RCC 7860 (cell line): ENCODE results near the gene TMEM208.

Experiments used
- DNase-seq: peaks from one replicate; pipeline ENCODE4 v3.0.0-alpha.2; 2015; ENCODE audit warnings: low spot score
- FAIRE-seq: peaks from 2 replicates; lab custom pipeline; 2012; peaks lifted over from hg19 to GRCh38; lab: Jason Lieb, UNC

The TMEM208 gene

DNA sequence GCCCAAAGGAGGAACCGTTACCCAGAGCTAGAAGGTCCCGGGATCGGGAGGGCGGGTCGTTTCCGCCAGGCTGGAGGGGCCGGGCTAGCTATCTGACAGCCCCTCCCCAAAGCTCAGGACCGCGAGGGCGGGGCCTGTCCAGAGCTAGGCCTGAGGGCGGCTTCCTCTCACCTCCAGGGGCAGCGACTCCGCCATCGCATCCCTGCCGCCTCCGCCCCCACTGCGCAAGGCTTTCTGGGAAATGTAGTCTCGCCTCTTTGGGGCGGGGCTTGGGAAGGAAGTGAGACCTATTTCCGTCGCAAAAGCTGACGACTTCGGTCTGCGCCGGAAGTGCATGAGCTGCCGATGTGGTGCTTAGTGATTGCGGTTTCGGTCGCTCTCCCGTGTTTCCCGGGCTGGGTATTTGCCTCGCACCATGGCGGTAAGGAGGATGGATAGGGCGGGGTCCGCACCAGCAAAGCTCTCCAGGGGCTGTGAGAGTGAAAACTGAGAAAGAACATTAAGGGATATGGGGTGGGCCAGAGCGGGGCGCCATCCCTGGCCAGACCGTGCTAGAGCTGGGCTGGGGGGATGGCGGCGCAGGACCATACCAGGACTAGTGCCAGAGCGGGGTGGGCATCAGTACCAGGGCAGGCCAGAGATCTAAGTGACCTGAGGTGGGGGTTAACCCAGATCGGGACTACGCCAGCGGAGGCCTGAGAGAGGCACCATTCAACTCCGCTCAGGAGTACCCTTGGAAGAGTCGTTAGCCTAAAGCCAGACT lies at the start of gene TMEM208:
TMEM208 (plus strand) TSS at position 327 of the 763 bp plus-strand sequence; CDS start at position 416, 89 bp downstream.
- DNase-seq = peak; percentile 95
- peak; percentile 87 for FAIRE-seq

DNA sequence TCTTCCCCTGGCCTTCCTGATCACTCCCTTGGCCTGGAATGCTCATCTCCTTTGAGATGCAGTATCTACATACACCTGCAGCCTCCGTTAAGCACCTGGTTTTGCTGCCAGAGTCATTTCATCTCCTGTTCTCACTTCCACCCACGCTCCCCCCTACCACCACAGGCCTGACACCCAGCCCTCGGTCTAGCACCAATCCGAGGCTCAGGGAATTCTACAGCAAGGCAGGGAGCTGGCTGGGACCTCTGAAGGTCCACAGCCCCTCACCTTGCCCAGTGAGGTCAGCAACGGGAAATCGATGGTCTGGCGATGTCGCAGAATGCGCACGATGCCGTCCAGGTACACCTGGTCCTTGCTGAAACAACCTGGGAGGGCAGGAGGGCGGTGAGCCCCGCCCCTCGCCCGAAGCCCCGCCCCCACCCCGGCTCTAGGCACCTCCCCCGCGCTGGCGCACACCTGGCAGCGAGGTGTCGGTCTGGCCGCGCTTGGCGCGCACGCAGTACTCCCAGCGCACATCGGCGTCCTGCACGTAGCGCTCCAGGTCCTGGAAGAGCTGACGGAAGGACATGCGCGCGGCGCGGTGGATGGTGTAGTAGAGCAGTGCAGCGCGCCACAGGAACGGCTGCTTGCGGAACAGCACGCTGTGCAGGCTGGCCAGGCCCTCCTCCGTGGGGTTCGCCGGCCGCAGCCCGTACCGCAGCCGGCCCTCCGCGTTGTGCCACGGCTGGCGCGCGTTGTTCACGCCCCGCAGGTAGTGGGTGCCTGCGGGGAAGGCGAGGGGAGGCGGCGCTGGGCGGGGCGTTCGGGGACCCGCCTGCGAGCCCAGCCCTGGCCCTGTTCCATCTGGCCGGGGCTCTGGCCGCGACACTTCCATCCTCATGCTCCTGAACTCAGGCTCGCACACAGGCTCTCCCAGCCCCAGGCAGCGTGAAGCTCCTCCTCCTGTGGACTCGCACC lies 48.9 kb upstream of the TMEM208 start:
- no peak for DNase-seq
- no peak for FAIRE-seq

DNA sequence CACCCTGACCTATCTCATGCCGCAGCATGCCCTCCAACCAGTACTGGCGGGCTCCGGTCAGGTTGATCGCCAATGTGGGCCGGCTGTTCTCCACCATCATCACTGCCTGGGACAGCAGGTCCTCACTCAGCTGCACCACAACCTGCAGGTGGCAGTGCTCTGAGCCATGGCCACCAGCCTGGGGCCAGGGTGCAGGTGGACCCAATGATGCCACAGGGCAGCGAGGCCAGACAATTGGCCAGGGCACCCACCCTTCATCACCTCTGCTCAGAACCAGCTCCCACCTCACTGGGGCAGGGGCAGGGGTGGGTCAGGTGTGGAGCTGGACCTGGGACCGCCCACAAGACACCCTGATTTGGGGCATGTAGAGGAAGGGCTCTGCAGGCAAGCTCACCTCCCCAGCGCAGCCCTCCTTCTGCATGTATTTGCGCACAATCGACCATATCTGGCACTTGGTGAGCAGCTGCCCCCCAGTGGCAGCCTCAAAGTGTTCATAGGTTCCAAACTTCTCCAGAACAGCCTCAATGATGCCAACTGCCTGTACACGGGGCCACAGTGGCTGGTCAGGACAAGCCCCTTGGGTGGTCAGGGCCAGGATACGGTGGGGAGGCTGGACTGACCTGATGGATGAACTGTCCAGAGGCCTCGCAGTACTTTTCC lies 47.4 kb upstream of the TMEM208 start:
- no peak for FAIRE-seq
- no peak for DNase-seq

DNA sequence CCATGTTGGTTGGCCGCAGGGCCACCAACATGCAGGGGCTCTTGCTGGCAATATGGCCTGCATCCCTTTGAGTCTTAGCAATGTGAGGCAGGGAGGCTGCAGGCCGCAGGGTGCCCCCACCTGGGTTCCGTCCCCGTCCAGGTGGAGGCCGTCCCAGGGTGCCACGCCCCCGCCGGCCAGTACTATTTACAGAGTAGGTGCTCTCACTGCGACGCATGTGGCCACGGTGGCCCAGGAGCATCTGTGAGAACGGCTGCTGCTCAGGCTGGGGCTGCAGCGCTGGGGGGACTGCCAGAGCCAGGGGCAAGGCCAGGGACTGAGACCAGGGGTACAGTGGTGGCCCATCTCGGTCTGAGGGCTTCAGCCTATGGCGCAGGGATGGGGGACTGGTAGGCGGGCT lies 46.8 kb upstream of the TMEM208 start:
- FAIRE-seq (no peak), DNase-seq (no peak)

GRCh38 chr16:67181346-67181745 lies 45.6 kb upstream of the TMEM208 start:
- DNase-seq (no peak), FAIRE-seq (no peak)

DNA sequence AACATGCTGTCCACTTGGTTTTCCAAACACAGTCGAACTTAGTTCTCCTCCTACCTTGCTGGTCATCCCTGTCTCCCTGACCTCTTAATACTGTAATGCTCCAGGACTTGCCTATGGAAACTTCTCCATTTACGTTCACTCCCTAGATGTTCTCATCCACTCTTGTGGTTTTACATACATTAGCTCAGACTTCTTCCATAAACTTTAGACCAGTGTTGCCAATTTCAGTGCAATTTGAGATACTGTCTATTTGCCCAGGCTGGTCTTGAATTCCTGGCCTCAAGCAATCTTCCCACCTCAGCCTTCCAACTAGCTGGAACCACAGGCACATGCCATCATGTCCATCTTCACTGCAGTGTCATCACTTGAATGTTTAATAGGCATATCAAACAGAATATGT lies 44.6 kb upstream of the TMEM208 start:
- no peak for FAIRE-seq
- no peak for DNase-seq

- DNase-seq (no peak), FAIRE-seq (no peak)
These were observed 43.7 kb upstream of the TMEM208 start for GRCh38 chr16:67183284-67183626.

GRCh38 chr16:67183627-67184452 lies 43.1 kb upstream of the TMEM208 start, which contains the start of gene MATCAP1:
Gene MATCAP1, minus strand, starts transcription at chr16:67183963. Its CDS starts 3,353 bp downstream, at chr16:67180610.
- peak; percentile 90 for FAIRE-seq
- peak; percentile 93 for DNase-seq

DNA sequence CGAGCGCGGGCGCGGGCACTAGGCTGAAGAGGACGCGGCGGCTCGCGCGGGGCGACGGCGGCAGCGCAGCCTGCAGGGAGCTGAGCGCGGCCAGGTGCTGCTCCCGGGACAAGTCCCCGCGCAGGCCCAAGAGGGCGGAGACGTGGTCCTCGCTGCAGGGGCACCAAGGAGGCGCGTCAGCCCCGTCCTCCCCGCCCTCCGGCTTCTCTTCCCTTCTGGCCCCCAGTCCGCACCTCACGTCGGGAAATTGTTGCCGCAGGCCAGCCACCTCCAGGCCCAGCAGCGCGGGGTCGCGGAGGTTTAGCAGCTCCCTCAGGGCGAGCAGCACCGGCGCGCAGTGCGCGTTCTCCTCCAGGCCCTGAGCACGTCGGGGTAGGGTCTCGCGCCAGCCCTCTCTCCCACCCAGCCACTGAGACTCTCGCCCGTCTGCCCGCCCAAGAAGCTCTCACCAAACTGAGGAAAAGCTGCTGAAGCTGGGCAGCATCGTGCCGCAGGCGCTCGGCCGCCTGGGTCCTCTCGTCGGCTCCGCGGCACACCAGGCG lies 42.4 kb upstream of the TMEM208 start:
- DNase-seq = no peak
- FAIRE-seq = no peak

DNA sequence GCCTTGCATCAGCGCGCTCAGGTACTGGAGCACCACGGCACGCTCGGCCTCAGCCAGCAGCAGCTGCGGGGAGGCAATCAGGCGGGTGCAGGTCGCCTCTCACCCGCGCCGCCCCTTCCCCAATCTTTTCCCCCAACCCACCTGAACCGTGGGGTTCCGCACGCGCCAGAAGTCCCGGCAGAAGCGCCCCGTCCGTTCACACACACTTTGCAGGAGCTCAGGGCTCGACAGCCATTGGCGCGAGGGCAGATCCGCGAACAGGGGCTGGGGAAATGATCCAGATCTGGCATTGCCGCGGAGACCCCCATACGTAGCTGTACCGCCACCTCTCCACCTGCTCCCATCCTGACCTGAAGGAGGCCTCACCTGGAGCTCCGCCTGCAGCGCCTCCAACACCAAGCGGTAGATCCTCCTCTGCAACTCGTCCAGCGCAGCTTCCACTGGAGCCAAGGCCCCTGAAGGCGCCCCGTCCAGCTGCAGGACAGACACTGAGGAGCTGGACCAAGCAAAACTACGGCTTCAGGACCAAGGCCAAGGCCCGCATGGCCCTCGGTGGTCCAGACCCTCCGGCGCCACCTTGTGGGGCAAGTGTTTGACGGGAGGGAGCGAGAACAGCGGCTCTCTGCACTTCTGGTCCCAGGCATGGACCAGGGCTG lies 41.8 kb upstream of the TMEM208 start:
- DNase-seq (peak; percentile 76), FAIRE-seq (no peak)

DNA sequence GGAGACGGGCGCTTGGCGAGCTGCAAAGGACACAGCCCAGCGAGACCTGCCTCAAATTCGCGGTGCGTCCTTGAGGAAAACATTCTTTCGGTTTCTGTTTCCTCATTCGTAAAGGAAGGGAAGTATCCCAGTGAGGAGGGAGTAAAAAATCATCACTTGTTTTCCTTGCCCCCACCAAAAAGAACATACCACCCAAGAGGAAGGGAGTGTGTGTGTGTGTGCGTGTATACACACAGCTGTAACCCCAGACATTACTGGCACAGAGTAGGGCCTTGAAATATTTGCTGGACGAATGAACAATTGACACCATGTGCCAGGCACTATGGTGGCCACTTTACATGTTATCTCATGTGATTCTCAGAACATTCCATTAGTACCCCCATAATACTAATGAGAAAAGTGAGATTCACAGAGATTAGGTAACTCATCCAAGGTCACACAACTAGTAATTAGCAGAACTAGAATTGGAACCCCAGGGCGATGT lies 41.2 kb upstream of the TMEM208 start:
- DNase-seq = no peak

DNA sequence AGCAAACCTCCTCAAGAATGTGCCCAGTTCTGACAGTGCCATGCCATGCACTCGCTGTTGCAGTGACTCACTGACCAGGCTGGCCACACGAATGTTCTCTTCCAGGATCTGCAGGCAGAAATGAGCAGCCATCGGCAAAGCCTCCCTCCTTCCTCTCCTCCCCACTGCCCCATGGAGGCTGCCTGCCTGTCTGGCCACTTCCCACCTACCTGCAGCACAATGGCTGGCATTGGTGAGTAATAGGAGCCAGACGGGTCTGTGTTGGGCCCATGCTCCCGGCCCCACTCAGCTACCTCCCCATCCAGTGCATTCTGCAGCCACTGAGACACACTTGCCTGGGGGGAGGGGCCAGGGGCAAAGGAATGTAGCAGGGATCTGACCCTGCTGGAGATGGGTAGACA lies 40.4 kb upstream of the TMEM208 start:
- peak; percentile 78 for FAIRE-seq

More for the DNA sequence above, 41.2 kb upstream of the TMEM208 start:
- no peak for FAIRE-seq

DNA sequence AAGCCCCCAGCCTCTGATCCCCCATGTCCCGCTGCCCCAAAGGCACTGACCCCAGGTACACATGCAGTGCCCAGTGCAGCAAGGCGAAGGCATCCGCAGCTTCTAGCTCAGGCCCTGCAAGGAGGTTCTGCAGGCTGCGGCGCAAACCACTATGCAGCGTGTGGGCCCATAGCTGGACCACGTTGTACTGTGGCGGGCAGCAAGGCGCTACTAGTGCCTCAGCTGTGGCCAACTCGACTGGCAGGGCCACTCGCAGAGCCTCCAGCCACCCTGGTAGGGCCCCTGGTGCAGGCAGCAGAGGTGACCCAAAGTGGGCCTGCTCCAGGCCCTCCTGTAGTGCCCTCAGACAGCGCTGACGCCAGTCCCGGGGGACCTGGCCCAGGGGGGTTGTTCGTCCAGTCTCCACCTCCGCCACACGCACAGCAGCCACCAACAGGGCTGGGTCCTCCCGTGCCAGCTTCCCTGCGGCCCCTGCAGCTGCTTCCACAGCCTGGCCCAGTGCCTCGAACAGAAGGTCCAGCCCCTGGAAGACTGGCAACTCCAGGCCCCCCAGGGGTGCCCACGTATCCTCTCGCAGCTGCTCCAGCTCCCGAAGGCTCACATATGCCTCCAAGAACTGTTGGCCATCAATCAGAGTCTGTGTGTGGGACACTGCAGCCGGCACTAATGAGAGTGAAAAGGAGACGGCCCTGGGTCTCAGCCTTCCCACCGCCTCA lies 39.6 kb upstream of the TMEM208 start:
- no peak for DNase-seq
- FAIRE-seq = no peak

More for the DNA sequence above, 40.4 kb upstream of the TMEM208 start:
- DNase-seq = peak; percentile 92

DNA sequence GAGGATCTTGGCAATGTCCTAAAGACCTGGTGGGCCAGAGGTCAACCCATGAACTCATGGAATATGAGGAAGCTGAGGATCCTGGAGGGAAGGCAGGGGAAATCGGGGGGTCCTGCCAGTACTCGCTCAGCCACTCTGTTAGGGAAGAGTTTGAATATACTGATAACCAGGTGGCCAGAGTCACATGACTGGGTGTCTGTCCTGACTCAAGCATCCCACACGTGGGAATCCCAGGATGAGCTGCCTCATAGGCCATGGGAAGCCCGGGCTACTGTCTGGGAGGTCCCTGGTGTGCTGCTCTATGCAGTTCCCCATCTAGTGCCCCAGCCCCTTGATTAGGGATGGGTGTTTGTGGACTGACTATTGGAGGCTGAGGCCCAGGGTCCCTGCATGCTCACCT lies 38.6 kb upstream of the TMEM208 start:
- no peak for DNase-seq
- FAIRE-seq = no peak

GRCh38 chr16:67188798-67189197 lies 38.1 kb upstream of the TMEM208 start:
- FAIRE-seq (no peak), DNase-seq (no peak)

DNA sequence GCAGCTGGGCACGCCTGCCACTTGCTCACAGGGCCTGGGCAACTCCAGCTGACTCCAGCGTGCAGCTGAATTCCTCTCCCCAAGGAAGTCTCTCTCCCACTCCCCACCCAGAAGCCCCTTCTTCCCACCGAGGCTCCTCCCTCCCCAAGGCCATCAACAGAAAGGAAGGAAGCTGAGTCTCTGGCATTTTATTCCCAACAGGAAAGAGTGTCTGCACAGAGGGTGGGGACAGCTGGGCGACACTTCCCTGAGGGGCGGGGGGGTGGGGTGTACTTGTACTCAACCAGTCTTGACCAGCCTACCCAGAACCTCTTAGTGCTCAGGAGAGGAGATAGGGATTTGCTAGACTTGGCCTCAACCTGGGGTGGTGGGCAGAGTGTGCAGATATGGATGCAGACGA lies 36.9 kb upstream of the TMEM208 start, which contains the start of gene EXOC3L1:
EXOC3L1 (minus strand) TSS at position 96 of the 400 bp plus-strand sequence. CDS start 460 bp downstream, outside the sequence.
- no peak for FAIRE-seq
- no peak for DNase-seq

DNA sequence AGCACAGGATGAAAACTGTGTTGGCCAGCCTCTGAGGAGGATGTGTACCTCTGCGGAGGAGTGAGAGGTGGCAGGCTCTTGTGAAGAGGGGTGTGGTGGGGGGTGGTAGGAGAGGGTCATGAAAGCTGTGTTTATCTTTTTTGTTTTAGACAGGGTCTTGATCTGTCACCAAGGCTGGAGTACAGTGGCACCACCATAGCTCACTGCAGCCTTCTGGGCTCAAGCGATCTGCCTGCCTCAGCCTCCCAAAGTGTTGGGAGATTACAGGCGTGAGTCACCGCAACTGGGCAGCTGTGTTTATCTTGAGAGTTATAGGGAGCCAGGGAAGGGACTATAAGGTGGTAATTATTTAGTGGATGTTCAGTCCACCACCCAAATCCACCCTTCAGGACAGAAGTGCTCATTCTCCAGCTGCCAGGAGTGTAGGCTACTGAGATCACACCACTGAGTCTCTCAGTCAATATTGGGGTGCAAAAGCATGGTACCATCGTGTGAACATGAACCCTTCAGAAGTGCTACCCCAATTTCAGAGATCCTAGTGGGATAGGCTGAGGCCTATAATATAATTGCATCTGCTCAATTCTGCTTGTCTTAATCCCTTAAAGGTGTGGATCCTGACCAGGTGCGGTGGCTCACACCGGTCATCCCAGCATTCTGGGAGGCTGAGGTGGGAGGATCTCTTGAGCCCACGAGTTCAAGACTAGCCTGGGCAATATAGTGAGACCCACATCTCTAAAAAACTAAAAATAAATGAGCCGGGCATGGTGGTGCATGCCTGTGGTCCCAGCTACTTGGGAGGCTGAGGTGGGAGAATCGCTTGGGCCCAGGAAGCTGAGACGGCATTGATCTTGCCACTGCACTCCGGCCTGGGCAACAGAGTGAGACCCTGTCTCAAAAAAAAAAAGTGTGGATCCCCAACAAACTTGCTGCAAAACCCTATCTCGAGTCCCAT lies 36.2 kb upstream of the TMEM208 start:
- DNase-seq = no peak
- no peak for FAIRE-seq
